Progenitor cell of endocrine pancreas (in vitro differentiated cells): ENCODE measurements around the gene KRTAP5-5. TPM values are rescaled to one million over a fixed set of nuclear protein-coding genes. Genes with fewer than 3 reads are reported as not detected.
A peak's percentile ranks its signal among the peaks of the same experiment; 100 is the strongest.

ENCODE experiments used
- DNase-seq: peaks from one replicate; pipeline ENCODE4 v3.0.0; 2021; ENCODE audit warnings: low spot score; ENCODE audit not compliant: unreplicated experiment
- H3K27ac Mint-ChIP-seq: 2 replicates; pipeline ENCODE4 v1.8.0; 2021; ENCODE audit warnings: mild to moderate bottlenecking, moderate library complexity, mixed read lengths
- H3K27me3 Mint-ChIP-seq: 2 replicates; pipeline ENCODE4 v1.8.0; 2021; ENCODE audit warnings: mixed read lengths
- H3K36me3 Mint-ChIP-seq: 2 replicates; pipeline ENCODE4 v1.8.0; 2022; ENCODE audit warnings: mixed read lengths; ENCODE audit not compliant: insufficient read depth
- H3K4me1 Mint-ChIP-seq: 2 replicates; pipeline ENCODE4 v1.8.0; 2021; ENCODE audit warnings: low read depth, mixed read lengths
- H3K4me3 Mint-ChIP-seq: 2 replicates; pipeline ENCODE4 v1.8.0; 2021; ENCODE audit warnings: low read depth, mild to moderate bottlenecking, moderate library complexity, mixed read lengths
- H3K9me3 Mint-ChIP-seq: 2 replicates; pipeline ENCODE4 v1.8.0; 2021; ENCODE audit warnings: low read depth, mixed read lengths
- CTCF ChIP-seq: fragments of 200-600 bp; sonication (generic); IDR thresholded peaks from one replicate; pipeline ENCODE4 v1.5.0; 2021; ENCODE audit warnings: antibody characterized with exemption, mild to moderate bottlenecking; ENCODE audit not compliant: unreplicated experiment
- total RNA-seq: library from RNA; stranded (reverse); gene quantifications from 2 replicates; pipeline ENCODE4 v1.2.1, GENCODE V29; 2021

KRTAP5-5 gene
- total RNA-seq, 1 donor from 2014 or later: not detected

DNA sequence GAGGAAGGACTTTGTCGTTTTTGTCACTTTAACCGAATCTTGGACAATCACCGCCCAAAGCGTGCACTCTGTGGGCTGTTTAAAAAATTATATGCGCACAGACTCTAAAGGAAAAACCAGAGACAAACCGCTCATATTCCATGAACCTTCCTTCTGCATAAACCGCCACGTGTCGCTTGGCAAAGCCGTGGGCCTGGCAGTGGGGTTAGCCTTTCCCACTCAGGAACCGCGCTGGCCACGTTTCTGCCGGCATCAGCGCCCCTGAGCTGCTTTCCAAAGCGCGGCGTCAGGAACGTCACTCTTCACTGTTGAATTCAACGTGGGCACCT lies 22.8 kb downstream of the KRTAP5-5 start:
- no peak for DNase-seq
- no peak for TF ChIP-seq CTCF
- no peaks in the 10 kb centered on the region for H3K9me3 Mint-ChIP-seq
- H3K36me3 Mint-ChIP-seq: no peaks in the 10 kb centered on the region
- H3K27me3 Mint-ChIP-seq: peaks cover 11% of the 10 kb centered on the region
- peak overlapping the region; percentile 53 for H3K27ac Mint-ChIP-seq
- peaks cover 10% of the 10 kb centered on the region for H3K4me1 Mint-ChIP-seq
- no peak overlapping the region for H3K4me3 Mint-ChIP-seq

DNA sequence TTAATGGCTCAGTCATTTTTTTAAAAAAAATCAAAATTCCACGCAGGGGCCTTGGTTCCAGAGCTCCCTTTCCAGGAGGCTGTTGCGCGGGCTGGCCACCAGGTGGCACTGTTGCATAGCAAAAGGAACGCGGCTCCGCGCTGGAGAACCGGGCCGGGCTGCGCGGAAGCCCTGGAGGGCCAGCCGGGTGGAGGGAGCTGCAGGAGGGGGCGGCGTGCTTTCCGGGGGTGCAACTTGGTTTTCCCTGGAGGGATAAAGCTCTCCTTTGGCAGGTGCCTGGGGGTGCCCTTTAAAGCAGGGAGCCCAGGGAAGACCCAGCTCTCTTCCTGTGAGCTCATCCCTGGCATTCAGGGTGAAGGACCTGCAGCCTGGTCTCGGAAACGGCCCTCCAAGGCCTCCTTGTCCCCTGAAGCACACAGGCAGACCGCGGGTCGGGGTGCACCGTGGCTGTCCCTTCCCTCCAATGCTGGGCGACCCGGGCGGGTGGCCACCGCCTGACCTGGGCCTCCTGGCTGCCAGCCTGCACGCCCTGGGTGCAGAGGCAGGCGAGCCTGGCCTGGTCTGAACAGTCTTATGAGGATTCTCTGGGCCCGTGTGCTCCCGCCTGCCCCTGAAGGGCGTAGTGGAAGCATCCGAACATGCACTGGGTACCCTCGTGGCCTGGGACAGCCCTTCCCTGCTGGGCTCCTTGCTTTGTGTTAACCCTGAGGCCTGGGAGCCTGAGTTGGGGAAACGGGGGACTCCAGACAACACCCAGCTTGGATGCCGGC lies 23.4 kb downstream of the KRTAP5-5 start:
- H3K9me3 Mint-ChIP-seq: no peaks in the 10 kb centered on the region
- H3K4me1 Mint-ChIP-seq: peaks cover 10% of the 10 kb centered on the region
- TF ChIP-seq CTCF: peak; percentile 99
- DNase-seq: peak; percentile 83
- H3K4me3 Mint-ChIP-seq: no peak overlapping the region
- H3K27ac Mint-ChIP-seq: no peak overlapping the region
- H3K36me3 Mint-ChIP-seq: no peaks in the 10 kb centered on the region
- H3K27me3 Mint-ChIP-seq: peaks cover 11% of the 10 kb centered on the region

DNA sequence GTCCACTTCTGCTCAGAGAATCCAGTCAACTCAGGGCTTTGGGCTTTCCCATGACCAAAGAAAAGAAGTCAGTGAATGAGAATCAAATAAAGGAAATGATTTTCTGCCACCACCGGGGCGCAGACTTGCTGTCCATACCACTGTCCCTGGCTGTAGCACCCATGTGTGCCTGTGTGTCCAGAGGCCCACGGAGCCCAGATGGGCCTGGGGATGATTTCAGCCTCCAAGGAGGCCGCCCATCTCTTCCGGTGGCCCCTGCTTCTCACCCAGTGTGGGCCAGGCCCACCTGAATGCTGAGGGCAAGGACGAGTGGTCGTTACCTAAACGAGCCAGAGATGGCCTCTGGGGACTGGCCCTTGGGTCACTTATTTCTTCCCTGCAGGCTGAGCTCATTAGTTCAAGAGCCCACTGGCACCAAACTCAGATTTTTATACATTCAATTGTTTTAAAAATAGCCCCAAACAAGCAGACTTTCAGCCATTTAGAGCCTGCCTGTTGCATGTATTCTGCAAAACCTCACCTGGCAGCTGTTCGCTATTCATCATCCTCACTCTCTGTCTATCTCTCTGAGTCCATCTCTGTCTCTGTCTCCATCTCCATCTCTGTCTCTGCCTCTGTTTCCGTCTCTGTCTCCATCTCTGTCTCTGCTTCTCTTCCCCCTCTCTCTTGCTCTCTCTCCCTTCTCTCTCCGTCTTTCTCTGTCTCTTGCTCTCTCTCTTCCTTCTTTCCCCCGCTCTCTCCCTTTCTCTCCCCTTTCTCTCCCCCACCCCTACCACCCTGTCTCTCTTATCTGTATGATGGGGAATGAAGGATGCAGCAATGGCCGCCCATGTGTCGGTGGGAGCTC lies 24.2 kb downstream of the KRTAP5-5 start:
- H3K9me3 Mint-ChIP-seq: no peaks in the 10 kb centered on the region
- peaks cover 11% of the 10 kb centered on the region for H3K27me3 Mint-ChIP-seq
- no peak for DNase-seq
- TF ChIP-seq CTCF: no peak
- peaks cover 12% of the 10 kb centered on the region for H3K4me1 Mint-ChIP-seq
- H3K4me3 Mint-ChIP-seq: no peak overlapping the region
- no peaks in the 10 kb centered on the region for H3K36me3 Mint-ChIP-seq
- H3K27ac Mint-ChIP-seq: peak overlapping the region; percentile 43

- Mint-ChIP-seq H3K27me3 (peaks cover 11% of the 10 kb centered on the region), H3K9me3 (no peaks in the 10 kb centered on the region), H3K4me3 (no peak overlapping the region), H3K36me3 (no peaks in the 10 kb centered on the region), H3K27ac (peak overlapping the region; percentile 49), H3K4me1 (peaks cover 17% of the 10 kb centered on the region)
- DNase-seq: no peak
- TF ChIP-seq CTCF: no peak
These were observed 25.0 kb downstream of the KRTAP5-5 start for GRCh38 chr11:1654388-1655167.
